NCI-H187 treated with DMSO at 0.1 percent for 48 hours (cell line): Measurements from ENCODE around the gene KIAA1217.

Experiments used
- DNase-seq: peaks from one replicate; lab custom pipeline; 2025; lab: John Stamatoyannopoulos, UW

Gene KIAA1217

GRCh38 chr10:24406809-24407483, 198.0 kb downstream of the KIAA1217 start:
- DNase-seq, result no peak

GRCh38 chr10:24407928-24408327, 199.0 kb downstream of the KIAA1217 start:
- DNase-seq, result no peak

GRCh38 chr10:24408365-24408764, 199.4 kb downstream of the KIAA1217 start:
- DNase-seq, result no peak

- no peak for DNase-seq
These were observed 205.7 kb downstream of the KIAA1217 start for GRCh38 chr10:24414597-24414996.

GRCh38 chr10:24415455-24416125, 206.7 kb downstream of the KIAA1217 start:
- DNase-seq, result no peak

GRCh38 chr10:24416248-24416647, 207.3 kb downstream of the KIAA1217 start:
- no peak for DNase-seq

- DNase-seq, result no peak
These were observed 208.1 kb downstream of the KIAA1217 start for GRCh38 chr10:24417053-24417452.

GRCh38 chr10:24418532-24418931, 209.6 kb downstream of the KIAA1217 start:
- no peak for DNase-seq

- no peak for DNase-seq
These were observed 210.1 kb downstream of the KIAA1217 start for GRCh38 chr10:24419066-24419465.

GRCh38 chr10:24425151-24425550, 216.2 kb downstream of the KIAA1217 start:
- no peak for DNase-seq

GRCh38 chr10:24427678-24428409, 218.9 kb downstream of the KIAA1217 start:
- DNase-seq, result no peak

GRCh38 chr10:24428410-24428782, 219.5 kb downstream of the KIAA1217 start:
- DNase-seq, result no peak

- no peak for DNase-seq
These were observed 221.7 kb downstream of the KIAA1217 start for GRCh38 chr10:24430591-24430990.

GRCh38 chr10:24432478-24433416, 223.8 kb downstream of the KIAA1217 start:
- DNase-seq, result no peak

- no peak for DNase-seq
These were observed 224.8 kb downstream of the KIAA1217 start for GRCh38 chr10:24433705-24434104.

- DNase-seq, result no peak
These were observed 226.0 kb downstream of the KIAA1217 start for GRCh38 chr10:24434961-24435360.

GRCh38 chr10:24435374-24435773, 226.4 kb downstream of the KIAA1217 start:
- no peak for DNase-seq

GRCh38 chr10:24437302-24437701, 228.4 kb downstream of the KIAA1217 start:
- no peak for DNase-seq

- no peak for DNase-seq
These were observed 229.9 kb downstream of the KIAA1217 start for GRCh38 chr10:24438800-24439199.

- DNase-seq, result no peak
These were observed 231.0 kb downstream of the KIAA1217 start for GRCh38 chr10:24439935-24440334.

GRCh38 chr10:24440817-24441797, 232.2 kb downstream of the KIAA1217 start:
- no peak for DNase-seq
